ENCODE measurements around the gene BOLL. TPM values are rescaled to one million over a fixed set of nuclear protein-coding genes. Genes with fewer than 3 reads are reported as not detected.

BOLL gene
- polyA plus RNA-seq, 2 of the 4 experiments (the other 2 are of a cell fraction): not detected

- no peaks in the 10 kb centered on the region for H3K9me3 ChIP-seq
- FAIRE-seq (no peak), DNase-seq (ENCODE audit: low read depth in 1 of 2, low spot score in 1 of 2) (no peak), ATAC-seq (no peak)
- no peak for TF ChIP-seq SREBF2 (IDR thresholded peaks at IDR 0.05)
- no peak for TF ChIP-seq ZC3H11A (IDR thresholded peaks at IDR 0.05)
- no peak for TF ChIP-seq TFCP2L1 (CRISPR knock-in tag; IDR thresholded peaks at IDR 0.05)
- H3K4me3 ChIP-seq: no peak overlapping the region
- H3K4me1 ChIP-seq: no peaks in the 10 kb centered on the region
- H3K27ac ChIP-seq: no peak overlapping the region
- H3K4me2 ChIP-seq: no peak overlapping the region
- 47% methylated on average over 2 of the region's 2 CpGs for WGBS (ENCODE audit: missing lambda C conversion rate)
- POLR2A ChIA-PET: no interaction called here
- CTCF ChIA-PET: no interaction called here
These were observed 37.2 kb upstream of the BOLL start for GRCh38 chr2:197822333-197822732.

- Histone ChIP-seq H3K4me2 (no peak overlapping the region), H3K4me1 (no peaks in the 10 kb centered on the region), H3K27ac (no peak overlapping the region), H3K4me3 (no peak overlapping the region), H3K9me3 (no peaks in the 10 kb centered on the region)
- ChIA-PET POLR2A (no interaction called here), CTCF (no interaction called here)
- WGBS (ENCODE audit: missing lambda C conversion rate): 3% methylated on average over 2 of the region's 2 CpGs
- ATAC-seq (no peak), DNase-seq (ENCODE audit: low read depth in 1 of 2, low spot score in 1 of 2) (no peak), FAIRE-seq (no peak)
- no peak for TF ChIP-seq KDM1A (IDR thresholded peaks at IDR 0.05; ENCODE audit: low read depth)
- TF ChIP-seq NR3C1 (IDR thresholded peaks at IDR 0.05): no peak
- no peak for TF ChIP-seq ZFP36 (IDR thresholded peaks at IDR 0.05; ENCODE audit: borderline replicate concordance, partially characterized antibody)
- TF ChIP-seq, protein P1, sequence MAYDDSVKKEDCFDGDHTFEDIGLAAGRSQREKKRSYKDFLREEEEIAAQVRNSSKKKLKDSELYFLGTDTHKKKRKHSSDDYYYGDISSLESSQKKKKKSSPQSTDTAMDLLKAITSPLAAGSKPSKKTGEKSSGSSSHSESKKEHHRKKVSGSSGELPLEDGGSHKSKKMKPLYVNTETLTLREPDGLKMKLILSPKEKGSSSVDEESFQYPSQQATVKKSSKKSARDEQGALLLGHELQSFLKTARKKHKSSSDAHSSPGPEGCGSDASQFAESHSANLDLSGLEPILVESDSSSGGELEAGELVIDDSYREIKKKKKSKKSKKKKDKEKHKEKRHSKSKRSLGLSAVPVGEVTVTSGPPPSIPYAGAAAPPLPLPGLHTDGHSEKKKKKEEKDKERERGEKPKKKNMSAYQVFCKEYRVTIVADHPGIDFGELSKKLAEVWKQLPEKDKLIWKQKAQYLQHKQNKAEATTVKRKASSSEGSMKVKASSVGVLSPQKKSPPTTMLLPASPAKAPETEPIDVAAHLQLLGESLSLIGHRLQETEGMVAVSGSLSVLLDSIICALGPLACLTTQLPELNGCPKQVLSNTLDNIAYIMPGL (CRISPR knock-in tag; IDR thresholded peaks at IDR 0.05; ENCODE audit: borderline replicate concordance): no peak
- TF ChIP-seq SREBF2 (IDR thresholded peaks at IDR 0.05): no peak
- TF ChIP-seq EHF (CRISPR knock-in tag; IDR thresholded peaks at IDR 0.05): no peak
- no peak for TF ChIP-seq HES2 (IDR thresholded peaks at IDR 0.05)
- TF ChIP-seq TP53 (CRISPR knock-in tag; IDR thresholded peaks at IDR 0.05): no peak
These were observed 36.6 kb upstream of the BOLL start for GRCh38 chr2:197821550-197822289.

DNA sequence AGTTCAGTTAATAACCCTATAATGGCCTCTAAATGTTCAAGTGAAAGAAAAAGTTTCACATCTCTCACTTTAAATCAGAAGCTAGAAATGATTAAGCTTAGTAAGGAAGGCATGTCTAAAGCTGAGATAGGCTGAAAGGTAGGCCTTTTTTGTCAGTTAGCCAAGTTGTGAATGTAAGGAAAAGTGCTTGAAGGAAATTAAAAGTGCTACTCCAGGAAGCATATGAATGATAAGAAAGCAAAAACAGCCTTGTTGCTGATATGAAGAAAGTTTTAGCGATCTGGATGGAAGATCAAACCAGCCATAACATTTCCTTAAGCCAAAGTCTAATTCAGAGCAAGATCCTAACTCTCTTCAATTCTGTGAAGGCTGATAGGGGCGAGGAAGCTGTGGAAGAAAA, 29.4 kb upstream of the BOLL start:
- ChIA-PET POLR2A (no interaction called here), CTCF (interaction anchor here (1.0 kb wide), 1 partner anchor 22 kb away, joined by 3 read pairs; no protein-coding TSS in a partner anchor)
- Histone ChIP-seq H3K27ac (no peak overlapping the region), H3K4me2 (no peak overlapping the region), H3K4me1 (no peaks in the 10 kb centered on the region), H3K4me3 (no peak overlapping the region), H3K9me3 (no peaks in the 10 kb centered on the region)
- FAIRE-seq (no peak), ATAC-seq (no peak), DNase-seq (ENCODE audit: low read depth in 1 of 2, low spot score in 1 of 2) (no peak)
- TF ChIP-seq PBX3 (IDR thresholded peaks at IDR 0.05) (no peak), CEBPB (IDR thresholded peaks at IDR 0.05) (no peak), ZFP36 (IDR thresholded peaks at IDR 0.05; ENCODE audit: borderline replicate concordance, partially characterized antibody) (no peak), MAFK (IDR thresholded peaks at IDR 0.05; ENCODE audit: partially characterized antibody) (no peak), HOXB13 (CRISPR knock-in tag; IDR thresholded peaks at IDR 0.05; ENCODE audit: low read depth) (no peak), NR3C1 (IDR thresholded peaks at IDR 0.05) (no peak), EP300 (IDR thresholded peaks at IDR 0.05) (no peak)
- TF ChIP-seq, protein P1 (CRISPR knock-in tag; IDR thresholded peaks at IDR 0.05; ENCODE audit: borderline replicate concordance): no peak
- 39% methylated on average over 2 of the region's 2 CpGs for WGBS (ENCODE audit: missing lambda C conversion rate)

Data from A549 (cell line).